Sigmoid colon (tissue), 7 donors: ENCODE results near the gene OR5A1. TPM values are rescaled to one million over a fixed set of nuclear protein-coding genes. Genes with fewer than 3 reads are reported as not detected.

ENCODE experiments used
- DNase-seq: peaks from one replicate; pipeline ENCODE4 v3.0.0-alpha.2; 2019
- H3K27ac ChIP-seq, 4 donors: fragments of 200-600 bp; sonication (generic); one replicate each; pipeline ENCODE4 v1.5.1; 2016 to 2019; ENCODE audit warnings: mild to moderate bottlenecking in 1 of 4
- H3K27me3 ChIP-seq, 3 donors: fragments of 200-600 bp; sonication (generic); one replicate each; pipeline ENCODE4 v1.5.1; 2019; ENCODE audit warnings: mild to moderate bottlenecking in 1 of 3
- H3K36me3 ChIP-seq, 4 donors: fragments of 200-600 bp; sonication (generic); one replicate each; pipeline ENCODE4 v1.5.1; 2016 to 2019
- H3K4me1 ChIP-seq, 4 donors: fragments of 200-600 bp; sonication (generic); one replicate each; pipeline ENCODE4 v1.5.1; 2017 to 2019
- H3K4me3 ChIP-seq, 4 donors: fragments of 200-600 bp; sonication (generic); one replicate each; pipeline ENCODE4 v1.5.1; 2017 to 2019; ENCODE audit warnings: mild to moderate bottlenecking in 2 of 4, moderate library complexity in 1 of 4
- H3K9me3 ChIP-seq, 4 donors: fragments of 200-600 bp in 3 of 4; sonication (generic) in 3 of 4; one replicate each; pipeline versions ENCODE4 v1.5.1 to v1.6.1; 2013 to 2019
- EP300 ChIP-seq, 4 donors: sonication (generic); formaldehyde crosslinking; IDR thresholded peaks; one replicate each; pipeline ENCODE4 v1.6.1; 2017; ENCODE audit warnings: antibody characterized with exemption in 4 of 4
- POLR2A ChIP-seq, 2 donors: fragments of 450-650 bp; IDR thresholded peaks; one replicate each; pipeline ENCODE4 v1.6.1; 2016; ENCODE audit warnings: antibody characterized with exemption in 2 of 2, mild to moderate bottlenecking in 2 of 2, moderate library complexity in 2 of 2
- POLR2AphosphoS5 ChIP-seq, 4 donors: sonication (generic); formaldehyde crosslinking; IDR thresholded peaks; one replicate each; pipeline ENCODE4 v1.6.1; 2017; ENCODE audit warnings: antibody characterized with exemption in 4 of 4
- WGBS, 2 donors: extraction: QIAGEN DNeasy Blood & Tissue Kit; methylation state at CpG; one replicate each; pipeline ENCODE4 v1.1.7; 2013; 5-methylcytosine and 5-hydroxymethylcytosine counted together
- intact Hi-C: fragments of 100-400 bp; cut with DNase I; formaldehyde crosslinking; loops from one replicate; pipeline ENCODE4 v1.15.1; 2023
- polyA plus RNA-seq, 3 donors: library from polyadenylated mRNA; stranded (reverse); fragments of 200-250 nt; gene quantifications; one replicate each; pipeline ENCODE4 v1.2.3, GENCODE V29; 2013
- total RNA-seq, 4 donors: library from RNA; depleted of rRNA; stranded (reverse); fragments of >200 nt; gene quantifications; one replicate each; pipeline ENCODE4 v1.1.0, GENCODE V29; 2016
- TF ChIP-seq, protein P1 (sequence below), 4 experiments: fragments of 450-650 bp in 3 of 4; fragments of 200-600 bp in 1 of 4; IDR thresholded peaks; one replicate each; pipeline ENCODE4 v1.5.1; 2016 to 2019; ENCODE audit warnings: antibody characterized with exemption in 4 of 4, mild to moderate bottlenecking in 3 of 4, moderate library complexity in 2 of 4
- donor health status: healthy with polysubstance abuse.
- donor health status: Bipolar disorder and iron deficiency.
- donor health status: healthy.

Gene OR5A1
- total and polyA plus RNA-seq, 7 donors, result not detected

DNA sequence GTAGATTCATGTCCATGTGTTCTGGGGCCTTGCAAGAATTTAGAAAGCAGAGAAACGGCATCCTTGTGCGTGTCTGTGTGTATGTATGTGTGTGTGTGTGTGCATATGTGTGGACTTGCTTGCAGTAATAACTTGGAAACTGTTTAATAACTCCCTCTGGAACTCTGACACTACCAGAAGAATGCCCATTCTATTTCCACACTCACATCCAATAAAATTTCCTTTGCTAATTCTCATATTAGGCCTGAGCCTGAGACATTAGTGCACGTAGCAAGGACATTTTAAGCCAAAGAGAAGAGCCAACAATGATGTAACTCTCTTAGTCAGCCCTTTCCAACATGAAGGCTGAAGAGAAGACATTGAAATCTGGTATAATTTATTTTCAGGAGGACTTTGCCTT is 23.6 kb downstream of the OR5A1 start:
- intact Hi-C loops, result no loop called here
- Histone ChIP-seq H3K4me3 (no peak overlapping the region), H3K27ac (no peak overlapping the region), H3K27me3 (no peaks in the 10 kb centered on the region), H3K9me3 (no peaks in the 10 kb centered on the region), H3K4me1 (no peaks in the 10 kb centered on the region), H3K36me3 (no peaks in the 10 kb centered on the region)
- no peak for TF ChIP-seq POLR2A (IDR thresholded peaks at IDR 0.05)
- no peak for TF ChIP-seq EP300 (IDR thresholded peaks at IDR 0.05)
- TF ChIP-seq, protein P1, sequence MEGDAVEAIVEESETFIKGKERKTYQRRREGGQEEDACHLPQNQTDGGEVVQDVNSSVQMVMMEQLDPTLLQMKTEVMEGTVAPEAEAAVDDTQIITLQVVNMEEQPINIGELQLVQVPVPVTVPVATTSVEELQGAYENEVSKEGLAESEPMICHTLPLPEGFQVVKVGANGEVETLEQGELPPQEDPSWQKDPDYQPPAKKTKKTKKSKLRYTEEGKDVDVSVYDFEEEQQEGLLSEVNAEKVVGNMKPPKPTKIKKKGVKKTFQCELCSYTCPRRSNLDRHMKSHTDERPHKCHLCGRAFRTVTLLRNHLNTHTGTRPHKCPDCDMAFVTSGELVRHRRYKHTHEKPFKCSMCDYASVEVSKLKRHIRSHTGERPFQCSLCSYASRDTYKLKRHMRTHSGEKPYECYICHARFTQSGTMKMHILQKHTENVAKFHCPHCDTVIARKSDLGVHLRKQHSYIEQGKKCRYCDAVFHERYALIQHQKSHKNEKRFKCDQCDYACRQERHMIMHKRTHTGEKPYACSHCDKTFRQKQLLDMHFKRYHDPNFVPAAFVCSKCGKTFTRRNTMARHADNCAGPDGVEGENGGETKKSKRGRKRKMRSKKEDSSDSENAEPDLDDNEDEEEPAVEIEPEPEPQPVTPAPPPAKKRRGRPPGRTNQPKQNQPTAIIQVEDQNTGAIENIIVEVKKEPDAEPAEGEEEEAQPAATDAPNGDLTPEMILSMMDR (IDR thresholded peaks at IDR 0.05), result no peak
- TF ChIP-seq POLR2AphosphoS5 (IDR thresholded peaks at IDR 0.05), result no peak
- DNase-seq, result no peak
- 67 to 91% methylated on average over 3 of the region's 3 CpGs for WGBS, 2 donors

DNA sequence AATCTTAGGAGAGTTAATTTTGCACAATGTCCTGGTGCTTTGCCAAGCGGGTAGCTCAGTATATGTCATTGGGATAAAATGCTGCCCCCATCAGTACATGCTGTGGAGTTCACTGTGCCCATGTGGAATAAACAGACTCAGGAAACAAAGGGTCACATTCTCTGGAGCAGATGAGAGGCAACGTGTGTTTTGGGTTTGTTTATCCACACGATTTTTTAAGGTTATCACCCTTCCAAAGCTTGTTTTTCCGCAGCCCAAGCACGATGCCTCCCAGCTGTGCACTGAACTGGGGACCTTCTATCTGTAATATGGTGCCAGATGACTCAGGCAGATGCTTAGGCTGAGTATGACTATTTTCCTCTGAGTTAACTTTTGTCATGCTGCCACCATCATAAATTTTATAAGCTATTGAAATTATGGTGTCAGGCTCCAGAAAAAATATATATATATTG is 26.9 kb downstream of the OR5A1 start:
- TF ChIP-seq, protein P1 (IDR thresholded peaks at IDR 0.05), result no peak
- peak in 2 of 4 donors; percentile 13 to 29 for TF ChIP-seq POLR2AphosphoS5 (IDR thresholded peaks at IDR 0.05)
- Histone ChIP-seq H3K27ac (no peak overlapping the region), H3K4me1 (no peaks in the 10 kb centered on the region), H3K9me3 (no peaks in the 10 kb centered on the region), H3K4me3 (no peak overlapping the region), H3K27me3 (no peaks in the 10 kb centered on the region), H3K36me3 (no peaks in the 10 kb centered on the region)
- DNase-seq, result peak; percentile 78
- WGBS, 2 donors, result 43 to 56% methylated on average over 5 of the region's 5 CpGs
- intact Hi-C loops, result no loop called here

DNA sequence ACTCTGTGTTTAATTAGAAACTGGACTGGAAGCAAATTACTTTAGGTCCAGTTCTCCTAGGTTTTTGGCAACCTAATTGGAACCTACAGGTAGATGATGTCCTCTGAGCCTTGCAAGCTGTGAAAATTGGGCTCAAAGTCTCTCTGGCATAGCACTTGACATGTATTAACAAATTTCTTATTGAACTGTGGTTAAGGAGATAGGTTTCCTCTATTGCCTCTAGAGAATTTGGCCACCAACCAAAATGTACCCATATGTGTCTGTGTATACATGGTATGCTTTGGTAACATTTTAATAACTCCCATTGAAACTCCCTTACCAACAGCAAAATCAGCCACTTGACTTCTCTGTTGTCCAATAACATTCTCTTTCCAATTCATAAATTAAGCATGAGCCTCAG is 36.7 kb downstream of the OR5A1 start, which contains the start of gene OR4D10:
Gene OR4D10, plus strand, starts transcription at position 301 of the 400 bp plus-strand sequence. CDS start 4,115 bp downstream, outside the sequence.
- no peaks in the 10 kb centered on the region for H3K36me3 ChIP-seq
- TF ChIP-seq EP300 (IDR thresholded peaks at IDR 0.05), result no peak
- no peak within 1 kb of the TSS for H3K27ac ChIP-seq
- no peak for DNase-seq
- no peaks in the 10 kb centered on the region for H3K27me3 ChIP-seq
- H3K4me1 ChIP-seq, result no peaks in the 10 kb centered on the region
- H3K4me3 ChIP-seq, result no peak within 1 kb of the TSS
- no peaks in the 10 kb centered on the region for H3K9me3 ChIP-seq
- intact Hi-C loops, result no loop called here

DNA sequence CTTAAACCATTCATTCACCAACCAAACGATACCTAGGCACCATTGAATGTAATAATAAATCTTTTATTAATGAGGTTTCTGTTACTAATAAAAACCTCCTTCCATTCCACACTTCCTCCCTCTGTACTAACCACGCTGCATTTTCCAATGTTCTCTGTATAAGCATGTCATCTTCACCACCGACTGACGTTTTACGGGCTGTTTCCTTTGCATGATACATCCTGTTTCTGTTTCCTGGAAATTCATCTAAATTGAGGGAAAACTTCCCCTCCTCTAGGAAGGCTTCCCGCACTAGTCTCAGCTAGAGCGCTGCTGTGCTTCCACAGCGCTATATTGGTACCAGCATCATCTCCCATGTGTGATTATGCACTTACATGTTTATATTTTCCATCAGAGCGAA is 38.9 kb downstream of the OR5A1 start:
- H3K4me1 ChIP-seq, result no peaks in the 10 kb centered on the region
- H3K4me3 ChIP-seq, result no peak overlapping the region
- DNase-seq, result no peak
- no peaks in the 10 kb centered on the region for H3K27me3 ChIP-seq
- intact Hi-C loops, result no loop called here
- H3K9me3 ChIP-seq, result no peaks in the 10 kb centered on the region
- TF ChIP-seq, protein P1 (IDR thresholded peaks at IDR 0.05), result no peak
- TF ChIP-seq POLR2AphosphoS5 (IDR thresholded peaks at IDR 0.05) (no peak), EP300 (IDR thresholded peaks at IDR 0.05) (no peak), POLR2A (IDR thresholded peaks at IDR 0.05) (no peak)
- WGBS, 2 donors, result 59 to 68% methylated on average over 9 of the region's 9 CpGs
- H3K27ac ChIP-seq, result no peak overlapping the region
- H3K36me3 ChIP-seq, result no peaks in the 10 kb centered on the region

DNA sequence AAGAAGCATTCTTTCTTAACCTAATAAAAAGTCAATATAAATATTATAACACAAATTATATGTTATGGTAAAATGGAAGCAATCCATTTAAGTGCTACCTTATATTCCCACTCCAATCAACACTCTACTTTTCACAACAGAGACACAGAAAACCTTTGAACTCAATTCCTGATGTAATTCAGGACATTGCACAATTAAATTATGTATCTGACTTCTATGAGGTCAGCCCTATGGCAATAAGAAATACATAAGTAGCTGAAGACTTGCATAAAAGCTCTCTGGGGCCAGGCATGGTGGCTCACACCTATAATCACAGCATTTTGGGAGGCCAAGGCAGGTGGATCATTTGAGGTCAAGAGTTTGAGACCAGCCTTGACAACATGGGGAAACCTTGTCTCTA is 43.6 kb downstream of the OR5A1 start:
- Histone ChIP-seq H3K4me3 (no peak overlapping the region), H3K36me3 (no peaks in the 10 kb centered on the region), H3K27ac (no peak overlapping the region), H3K27me3 (no peaks in the 10 kb centered on the region), H3K9me3 (no peaks in the 10 kb centered on the region), H3K4me1 (no peaks in the 10 kb centered on the region)
- intact Hi-C loops, result no loop called here
- TF ChIP-seq EP300 (IDR thresholded peaks at IDR 0.05), result no peak
- no peak for TF ChIP-seq POLR2A (IDR thresholded peaks at IDR 0.05)
- no peak for TF ChIP-seq POLR2AphosphoS5 (IDR thresholded peaks at IDR 0.05)
- DNase-seq, result no peak

DNA sequence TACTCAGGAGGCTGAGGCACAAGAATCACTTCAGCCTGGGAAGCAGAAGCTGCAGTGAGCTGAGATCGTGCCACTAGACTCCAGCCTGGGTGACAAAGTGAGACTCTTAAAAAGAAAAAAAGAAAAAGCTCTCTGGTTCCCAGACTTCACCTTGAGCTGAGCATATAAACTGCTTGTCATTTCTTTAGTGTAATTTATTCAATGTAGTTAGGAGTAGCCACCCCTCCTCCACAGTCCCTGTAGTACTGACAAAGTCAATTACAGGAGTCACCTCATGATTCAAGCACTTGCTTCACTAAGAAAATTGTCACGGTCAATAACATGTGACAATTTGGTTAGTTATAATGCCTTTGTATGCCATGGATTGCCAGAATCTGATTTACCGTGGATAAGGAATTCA is 44.1 kb downstream of the OR5A1 start:
- H3K4me3 ChIP-seq, result no peak overlapping the region

More for the DNA sequence above, 44.1 kb downstream of the OR5A1 start:
- intact Hi-C loops, result no loop called here
- no peaks in the 10 kb centered on the region for H3K27me3 ChIP-seq
- no peak for DNase-seq
- no peaks in the 10 kb centered on the region for H3K4me1 ChIP-seq
- TF ChIP-seq, protein P1 (IDR thresholded peaks at IDR 0.05), result no peak
- TF ChIP-seq POLR2A (IDR thresholded peaks at IDR 0.05) (no peak), POLR2AphosphoS5 (IDR thresholded peaks at IDR 0.05) (no peak), EP300 (IDR thresholded peaks at IDR 0.05) (no peak)
- no peaks in the 10 kb centered on the region for H3K36me3 ChIP-seq
- 80 to 91% methylated on average over 3 of the region's 3 CpGs for WGBS, 2 donors
- no peak overlapping the region for H3K27ac ChIP-seq
- H3K9me3 ChIP-seq, result no peaks in the 10 kb centered on the region
